Lung (tissue), 12 donors: Measurements from ENCODE around the gene THEMIS2. TPM values are rescaled to one million over a fixed set of nuclear protein-coding genes. Genes with fewer than 3 reads are reported as not detected.
A peak's percentile ranks its signal among the peaks of the same experiment; 100 is the strongest.

ENCODE experiments used
- ATAC-seq: fragments of 200-7000 bp; cut with Tn5 transposase; one replicate; pipeline ENCODE4 v1.9.1; 2020; ENCODE audit warnings: moderate number of reproducible peaks; ENCODE audit not compliant: insufficient read depth, low FRiP score
- DNase-seq, 3 donors: peaks; one replicate each; pipeline ENCODE4 v3.0.0-alpha.2; 2013 to 2017
- H3K27ac ChIP-seq, 2 donors: one replicate each; pipeline ENCODE4 v1.5.1; 2013; ENCODE audit warnings: mild to moderate bottlenecking in 2 of 2, moderate library complexity in 2 of 2, control low read depth in 1 of 2, inconsistent platforms in 1 of 2, low read depth in 1 of 2, low read length in 1 of 2
- H3K27me3 ChIP-seq, 3 donors: one replicate each; pipeline ENCODE4 v1.5.1; 2013; ENCODE audit warnings: low read length in 2 of 3; ENCODE audit not compliant: control insufficient read depth in 3 of 3, insufficient read depth in 3 of 3
- H3K36me3 ChIP-seq, 4 donors: one replicate each; pipeline ENCODE4 v1.5.1; 2013; ENCODE audit warnings: low read length in 4 of 4, mild to moderate bottlenecking in 1 of 4, moderate library complexity in 1 of 4; ENCODE audit not compliant: control insufficient read depth in 4 of 4, insufficient read depth in 4 of 4
- H3K4me1 ChIP-seq, 5 donors: one replicate each; pipeline ENCODE4 v1.5.1; 2013; ENCODE audit warnings: low read length in 5 of 5, mild to moderate bottlenecking in 2 of 5, moderate library complexity in 1 of 5; ENCODE audit not compliant: control insufficient read depth in 5 of 5, insufficient read depth in 5 of 5
- H3K4me3 ChIP-seq: one replicate; pipeline ENCODE4 v1.5.1; 2013; ENCODE audit warnings: mild to moderate bottlenecking, control low read depth, moderate library complexity
- H3K9ac ChIP-seq, 2 donors: one replicate each; pipeline ENCODE4 v1.5.1; 2013; ENCODE audit warnings: low read length in 2 of 2, control low read depth in 1 of 2; ENCODE audit not compliant: insufficient read depth in 1 of 2
- H3K9me3 ChIP-seq, 4 donors: one replicate each; pipeline ENCODE4 v1.5.1; 2013; ENCODE audit warnings: low read length in 3 of 4, mild to moderate bottlenecking in 1 of 4, moderate library complexity in 1 of 4; ENCODE audit not compliant: control insufficient read depth in 4 of 4, insufficient read depth in 3 of 4
- WGBS, 2 donors: extraction: QIAGEN DNeasy Blood & Tissue Kit; methylation state at CpG; one replicate each; pipeline ENCODE4 v1.1.7; 2013; 5-methylcytosine and 5-hydroxymethylcytosine counted together
- polyA plus RNA-seq, 2 donors: library from polyadenylated mRNA; stranded (reverse); fragments of 200-250 nt; gene quantifications; one replicate each; pipeline ENCODE4 v1.2.1, GENCODE V29; 2013
- total RNA-seq, 2 donors: library from RNA; depleted of rRNA in 1 of 2; stranded (reverse); fragments of >200 nt in 1 of 2; gene quantifications; one replicate each; pipeline ENCODE4 v1.2.1, GENCODE V29; 2014 to 2021
- TF ChIP-seq, protein P1 (sequence below): IDR thresholded peaks from 2 replicates; pipeline ENCODE4 v1.5.1; 2012; ENCODE audit warnings: mild to moderate bottlenecking; ENCODE audit errors: control extremely low read depth, extremely low read depth
- donor health status: control.
- donor health status: control.
- donor health status: Bipolar disorder and iron deficiency.
- donor health status: healthy.
- donor health status: DM: yes; HTN: yes; CAD: no.

The THEMIS2 gene
- total and polyA plus RNA-seq, 4 donors, result 21.3 to 153 (median 71.8) TPM

DNA sequence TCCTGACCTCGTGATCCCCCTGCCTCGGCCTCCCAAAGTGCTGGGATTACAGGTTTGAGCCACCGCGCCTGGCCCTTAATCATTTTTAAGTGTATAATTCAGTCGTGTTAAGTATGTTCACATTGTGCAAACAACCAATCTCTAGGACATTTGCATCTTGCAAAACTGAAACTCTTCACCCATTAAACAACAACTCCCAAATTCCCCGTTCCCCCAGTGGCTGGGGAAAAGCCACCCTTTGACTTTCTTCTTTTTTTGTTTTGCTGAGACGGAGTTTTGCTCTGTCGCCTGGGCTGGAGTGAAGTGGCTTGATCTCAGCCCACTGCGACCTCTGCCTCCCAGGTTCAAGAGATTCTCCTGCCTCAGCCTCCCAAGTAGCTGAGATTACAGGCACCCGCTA, 6.5 kb upstream of the THEMIS2 start:
- Histone ChIP-seq H3K27me3 (no peaks in the 10 kb centered on the region), H3K9me3 (no peaks in the 10 kb centered on the region), H3K9ac (no peak overlapping the region), H3K4me3 (no peak overlapping the region), H3K4me1 (peaks cover 0 to 9% (median 0%) of the 10 kb centered on the region in 5 donors), H3K27ac (no peak overlapping the region), H3K36me3 (no peaks in the 10 kb centered on the region)
- TF ChIP-seq, protein P1, sequence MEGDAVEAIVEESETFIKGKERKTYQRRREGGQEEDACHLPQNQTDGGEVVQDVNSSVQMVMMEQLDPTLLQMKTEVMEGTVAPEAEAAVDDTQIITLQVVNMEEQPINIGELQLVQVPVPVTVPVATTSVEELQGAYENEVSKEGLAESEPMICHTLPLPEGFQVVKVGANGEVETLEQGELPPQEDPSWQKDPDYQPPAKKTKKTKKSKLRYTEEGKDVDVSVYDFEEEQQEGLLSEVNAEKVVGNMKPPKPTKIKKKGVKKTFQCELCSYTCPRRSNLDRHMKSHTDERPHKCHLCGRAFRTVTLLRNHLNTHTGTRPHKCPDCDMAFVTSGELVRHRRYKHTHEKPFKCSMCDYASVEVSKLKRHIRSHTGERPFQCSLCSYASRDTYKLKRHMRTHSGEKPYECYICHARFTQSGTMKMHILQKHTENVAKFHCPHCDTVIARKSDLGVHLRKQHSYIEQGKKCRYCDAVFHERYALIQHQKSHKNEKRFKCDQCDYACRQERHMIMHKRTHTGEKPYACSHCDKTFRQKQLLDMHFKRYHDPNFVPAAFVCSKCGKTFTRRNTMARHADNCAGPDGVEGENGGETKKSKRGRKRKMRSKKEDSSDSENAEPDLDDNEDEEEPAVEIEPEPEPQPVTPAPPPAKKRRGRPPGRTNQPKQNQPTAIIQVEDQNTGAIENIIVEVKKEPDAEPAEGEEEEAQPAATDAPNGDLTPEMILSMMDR, result no peak
- ATAC-seq (no peak), DNase-seq (no peak)
- 75 to 82% methylated on average over 10 of the region's 10 CpGs for WGBS, 2 donors

DNA sequence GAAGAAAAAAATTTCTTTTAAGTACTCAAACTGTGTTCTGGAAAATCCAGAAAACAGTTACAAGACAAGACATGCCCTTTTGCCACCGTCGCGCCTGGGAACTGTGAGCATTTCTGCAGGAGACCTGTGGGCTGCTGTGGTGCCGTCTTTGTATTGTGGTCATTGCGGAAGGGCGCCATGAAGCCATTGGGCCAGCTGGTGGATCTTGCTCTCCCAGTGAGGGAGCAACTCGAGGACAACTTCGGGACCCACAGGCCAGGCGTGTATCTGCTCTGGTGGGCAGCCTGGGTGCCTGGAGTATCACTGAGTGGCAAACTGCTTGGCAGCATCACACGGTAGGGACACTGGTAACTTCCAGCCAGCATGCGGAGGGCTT, 3.8 kb upstream of the THEMIS2 start:
- DNase-seq, result no peak
- Histone ChIP-seq H3K36me3 (no peaks in the 10 kb centered on the region), H3K4me3 (no peak overlapping the region), H3K9ac (no peak overlapping the region), H3K27ac (peak overlapping the region in 1 of 2 donors; percentile 47), H3K4me1 (peaks cover 0 to 6% (median 0%) of the 10 kb centered on the region in 5 donors), H3K9me3 (no peaks in the 10 kb centered on the region), H3K27me3 (peaks cover 0 to 6% (median 2%) of the 10 kb centered on the region in 3 donors)
- no peak for ATAC-seq
- TF ChIP-seq, protein P1, result no peak
- 83 to 85% methylated on average over 11 of the region's 11 CpGs for WGBS, 2 donors

DNA sequence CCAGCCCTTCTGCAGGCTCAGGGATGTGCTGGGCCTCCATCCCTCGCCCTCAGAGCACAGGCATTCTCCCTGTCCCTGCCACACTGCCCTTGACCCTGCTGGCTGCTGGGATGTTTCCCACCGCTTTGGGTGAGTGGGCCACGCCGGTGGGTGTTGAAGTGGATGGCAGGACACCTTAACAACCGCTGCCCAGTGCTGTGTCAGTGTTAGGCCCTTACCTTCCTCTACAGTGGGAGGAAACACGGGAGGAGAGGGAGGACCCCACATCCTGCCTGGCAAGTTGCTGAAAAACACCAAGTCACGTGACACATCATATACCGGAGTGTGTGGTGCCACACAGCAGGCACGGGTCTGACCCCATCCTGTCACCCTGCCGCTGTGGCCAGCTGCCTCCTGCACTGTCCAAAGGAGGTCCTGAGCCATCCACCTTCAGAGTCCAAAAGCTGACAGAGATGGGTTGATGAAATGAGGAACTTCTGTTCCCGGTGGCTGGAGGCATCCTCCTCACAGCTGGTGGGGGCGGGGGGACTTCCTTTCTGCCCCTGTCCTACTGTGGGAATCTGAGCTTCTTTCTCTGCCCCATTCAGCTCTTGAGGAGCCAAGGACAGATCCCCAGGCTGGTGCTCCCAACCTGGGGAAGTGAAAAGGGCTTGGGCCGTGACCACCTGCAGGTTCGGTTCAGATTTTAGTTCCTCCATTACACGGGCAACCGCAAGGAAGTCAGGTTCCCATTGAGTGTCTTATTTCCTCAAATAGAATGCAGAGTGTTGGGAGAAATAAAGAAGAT, 3.2 kb upstream of the THEMIS2 start:
- DNase-seq, result peak in 1 of 3 donors; percentile 22
- no peak for ATAC-seq
- no peaks in the 10 kb centered on the region for H3K36me3 ChIP-seq
- H3K4me3 ChIP-seq, result no peak overlapping the region
- peaks cover 0 to 6% (median 0%) of the 10 kb centered on the region in 5 donors for H3K4me1 ChIP-seq
- TF ChIP-seq, protein P1, result no peak
- H3K9ac ChIP-seq, result no peak overlapping the region
- peaks cover 0 to 6% (median 2%) of the 10 kb centered on the region in 3 donors for H3K27me3 ChIP-seq
- H3K9me3 ChIP-seq, result no peaks in the 10 kb centered on the region
- H3K27ac ChIP-seq, result peak overlapping the region in 1 of 2 donors; percentile 47
- 21 to 39% methylated on average over 16 of the region's 16 CpGs for WGBS, 2 donors
